Measurements from ENCODE around the gene NLGN3.

Gene NLGN3

DNA sequence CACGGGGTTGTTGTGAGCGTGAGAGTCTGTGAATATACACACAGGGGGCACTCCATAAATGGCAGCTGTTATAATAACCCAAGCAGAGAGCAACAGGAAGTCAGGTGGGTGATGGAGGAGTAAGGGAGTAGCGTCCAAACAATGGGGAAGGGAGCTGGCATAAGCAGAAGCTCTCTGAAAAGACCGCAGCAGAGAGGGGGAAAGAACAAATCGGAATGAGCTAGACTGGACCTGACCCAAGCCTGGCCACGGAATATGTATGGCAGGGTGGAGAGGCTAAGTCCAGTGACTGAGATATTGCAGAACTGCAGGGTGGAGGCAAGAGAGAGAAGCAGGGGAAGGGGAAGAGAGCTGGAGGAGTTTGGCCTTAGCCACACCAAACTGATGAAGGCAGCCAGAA, 71.8 kb downstream of the NLGN3 start:
- DNase-seq, result peak; percentile 4

GRCh38 chrX:71217298-71217697, 72.7 kb downstream of the NLGN3 start:
- no peak for DNase-seq

Measured in NCI-H1417 treated with DMSO at 0.1 percent for 48 hours (cell line).